Tongue (tissue), 2 donors: Measurements from ENCODE around the gene CD53. TPM values are rescaled to one million over a fixed set of nuclear protein-coding genes. Genes with fewer than 3 reads are reported as not detected.

Experiments used
- DNase-seq: peaks from one replicate; pipeline ENCODE4 v3.0.0-alpha.2; 2015
- total RNA-seq: library from RNA; depleted of rRNA; stranded (reverse); fragments of >200 nt; gene quantifications from one replicate; pipeline ENCODE4 v1.2.3, GENCODE V29; 2014

CD53 gene
- total RNA-seq, 1 donor from 2014 or later, result 7.2 TPM

- no peak for DNase-seq
Observed at GRCh38 chr1:110876748-110877341, 3.9 kb downstream of the CD53 start.

GRCh38 chr1:110877364-110877763 lies 4.4 kb downstream of the CD53 start:
- no peak for DNase-seq

GRCh38 chr1:110877776-110878175 lies 4.8 kb downstream of the CD53 start:
- no peak for DNase-seq

- DNase-seq, result no peak
Observed at GRCh38 chr1:110878591-110878990, 5.6 kb downstream of the CD53 start.

- DNase-seq, result no peak
Observed at GRCh38 chr1:110878993-110879392, 6.0 kb downstream of the CD53 start.

DNA sequence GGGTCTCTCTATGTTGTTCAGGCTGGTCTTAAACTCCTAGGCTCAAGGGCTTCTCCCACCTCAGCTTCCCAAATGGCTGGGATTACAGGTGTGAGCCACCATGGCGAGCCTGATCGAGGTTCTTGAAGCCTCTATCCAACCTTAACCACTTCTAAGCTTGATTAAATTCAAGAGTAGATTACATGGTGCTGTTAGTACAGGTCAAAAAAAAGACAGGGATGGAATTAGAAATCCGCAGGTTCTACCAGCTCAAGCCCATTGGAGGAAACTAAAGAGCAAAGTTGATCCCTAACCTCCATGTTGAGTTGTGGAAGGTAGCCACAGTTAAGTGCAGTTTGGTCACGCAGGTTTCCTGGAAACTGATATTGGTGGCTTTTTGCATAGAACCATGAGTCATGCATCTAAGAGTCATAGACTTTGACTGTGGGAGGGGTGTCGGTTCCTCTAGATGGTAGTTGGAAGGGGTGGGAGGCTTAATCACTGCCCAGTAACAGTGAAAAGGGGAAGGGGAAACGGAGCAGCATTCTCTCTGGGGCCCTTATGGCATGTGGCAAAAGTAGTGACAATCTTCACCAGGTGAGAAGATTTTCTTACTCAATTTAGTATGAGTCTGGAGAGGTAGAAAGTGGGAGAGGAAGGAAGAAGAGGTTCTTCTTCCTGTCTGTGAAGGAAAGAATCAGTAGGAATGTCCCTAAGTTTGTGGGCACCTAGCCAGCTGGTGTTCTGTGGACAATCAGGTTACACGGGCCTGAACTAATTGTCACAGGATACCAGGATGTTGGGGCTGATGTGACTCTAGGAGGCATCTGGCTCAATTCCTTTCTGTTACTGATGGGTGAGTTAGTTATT lies 7.0 kb downstream of the CD53 start:
- no peak for DNase-seq

- DNase-seq, result no peak
Observed at GRCh38 chr1:110880708-110881374, 7.9 kb downstream of the CD53 start.

DNA sequence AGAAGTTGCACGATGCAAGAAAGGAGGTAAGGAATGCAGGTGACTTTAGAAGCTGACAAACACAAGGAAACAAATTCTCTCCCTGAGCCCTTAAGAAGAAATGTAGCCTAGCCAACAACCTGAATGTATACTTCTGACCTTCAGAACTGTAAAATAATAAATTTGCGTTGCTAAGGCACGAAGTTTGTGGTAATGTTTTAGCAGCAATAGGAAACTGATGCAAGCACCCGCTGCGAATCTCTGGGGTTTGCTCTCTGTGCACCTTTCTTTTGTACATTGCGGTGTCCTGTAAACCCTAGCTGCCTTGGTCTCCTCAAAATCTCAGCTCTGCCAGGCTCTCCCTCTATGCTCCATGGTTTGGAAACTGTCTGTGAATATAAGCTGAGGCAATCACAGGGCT lies 15.1 kb downstream of the CD53 start:
- DNase-seq, result no peak

DNA sequence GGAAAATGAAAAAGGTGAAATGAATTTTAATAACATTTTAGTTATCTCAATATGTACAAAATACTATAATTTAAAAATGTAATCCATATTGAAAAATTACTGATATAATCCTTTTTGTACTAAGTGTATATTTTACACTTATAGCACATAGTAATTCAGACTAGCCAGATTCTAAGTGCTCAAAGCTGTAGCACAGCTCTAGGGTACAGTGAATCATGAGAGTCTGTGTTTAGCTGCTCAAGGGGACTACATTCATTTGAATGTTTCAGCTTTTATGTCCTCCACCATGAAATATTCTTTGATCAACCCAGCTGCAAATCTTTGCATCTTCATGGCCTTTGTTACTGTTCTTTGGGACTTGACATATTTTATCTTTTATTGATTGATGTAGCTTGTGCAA lies 15.7 kb downstream of the CD53 start:
- DNase-seq, result no peak

GRCh38 chr1:110890474-110891196 lies 17.7 kb downstream of the CD53 start:
- no peak for DNase-seq

DNA sequence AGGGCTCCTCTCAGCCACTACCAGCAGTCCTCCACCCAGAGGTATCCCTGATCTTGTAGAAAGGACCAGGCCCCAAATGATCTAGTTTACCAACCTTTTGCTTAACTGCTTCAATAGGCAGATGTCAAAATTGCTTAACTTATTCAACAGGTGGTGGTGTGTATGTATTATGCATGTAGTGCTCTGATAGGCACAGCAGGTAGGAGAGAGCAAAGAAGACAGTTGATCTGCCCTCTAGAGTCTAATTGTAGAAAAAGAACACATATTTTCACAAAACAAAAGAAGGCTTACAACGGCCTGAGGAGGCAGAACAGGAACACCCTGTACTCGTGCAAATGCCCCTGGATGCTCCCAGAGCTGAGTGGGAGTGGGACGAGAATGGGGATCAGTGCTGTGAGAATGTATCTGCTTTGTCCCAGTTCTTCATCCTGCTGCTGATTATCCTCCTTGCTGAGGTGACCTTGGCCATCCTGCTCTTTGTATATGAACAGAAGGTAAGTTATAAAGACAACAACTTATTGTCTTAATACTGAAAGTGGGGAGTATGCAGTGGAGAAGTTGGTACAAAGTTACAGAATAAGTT lies 21.1 kb downstream of the CD53 start:
- no peak for DNase-seq

DNA sequence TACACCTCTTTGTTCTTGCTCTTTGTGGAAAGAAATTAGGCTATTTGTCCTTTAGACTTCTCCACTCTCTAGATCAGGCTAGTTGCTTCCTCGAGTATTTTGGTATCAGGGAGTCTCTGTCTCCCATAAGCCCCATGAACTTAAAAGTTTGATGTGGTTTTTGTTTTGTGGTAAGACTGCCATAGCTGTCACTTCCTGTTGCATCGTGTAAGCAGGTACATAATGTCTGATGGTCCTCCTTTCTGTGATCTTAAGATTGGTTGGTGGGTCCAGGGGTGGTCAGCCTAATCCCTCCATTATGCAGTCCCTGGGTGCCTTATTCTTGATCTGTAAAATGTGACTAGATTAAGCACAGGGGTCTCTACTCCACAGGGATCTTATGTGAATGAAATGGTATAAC lies 23.1 kb downstream of the CD53 start:
- no peak for DNase-seq

- no peak for DNase-seq
Observed at GRCh38 chr1:110897681-110898080, 24.7 kb downstream of the CD53 start.

DNA sequence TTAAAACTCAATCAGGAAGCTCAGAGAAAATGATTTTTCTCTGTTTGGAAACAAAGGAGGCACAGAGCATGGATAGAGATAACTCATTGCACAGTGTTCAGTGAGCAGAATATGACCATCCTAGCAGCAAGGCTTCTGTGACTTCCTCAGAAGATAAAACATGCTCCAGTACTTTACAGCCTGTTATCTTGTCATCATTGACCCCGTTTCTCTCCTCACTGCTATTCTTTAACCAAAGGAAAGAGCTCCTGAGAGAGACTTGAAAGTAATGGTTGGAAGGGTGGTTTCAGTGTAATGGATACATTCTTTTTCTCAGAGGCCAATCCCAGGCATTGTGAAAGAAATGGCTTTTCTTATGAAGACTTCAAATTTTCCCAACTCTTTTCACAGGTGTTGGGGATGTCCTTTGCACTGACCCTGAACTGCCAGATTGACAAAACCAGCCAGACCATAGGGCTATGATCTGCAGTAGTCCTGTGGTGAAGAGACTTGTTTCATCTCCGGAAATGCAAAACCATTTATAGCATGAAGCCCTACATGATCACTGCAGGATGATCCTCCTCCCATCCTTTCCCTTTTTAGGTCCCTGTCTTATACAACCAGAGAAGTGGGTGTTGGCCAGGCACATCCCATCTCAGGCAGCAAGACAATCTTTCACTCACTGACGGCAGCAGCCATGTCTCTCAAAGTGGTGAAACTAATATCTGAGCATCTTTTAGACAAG lies 25.9 kb downstream of the CD53 start:
- DNase-seq, result no peak

DNA sequence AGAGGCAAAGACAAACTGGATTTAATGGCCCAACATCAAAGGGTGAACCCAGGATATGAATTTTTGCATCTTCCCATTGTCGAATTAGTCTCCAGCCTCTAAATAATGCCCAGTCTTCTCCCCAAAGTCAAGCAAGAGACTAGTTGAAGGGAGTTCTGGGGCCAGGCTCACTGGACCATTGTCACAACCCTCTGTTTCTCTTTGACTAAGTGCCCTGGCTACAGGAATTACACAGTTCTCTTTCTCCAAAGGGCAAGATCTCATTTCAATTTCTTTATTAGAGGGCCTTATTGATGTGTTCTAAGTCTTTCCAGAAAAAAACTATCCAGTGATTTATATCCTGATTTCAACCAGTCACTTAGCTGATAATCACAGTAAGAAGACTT lies 26.5 kb downstream of the CD53 start:
- DNase-seq, result no peak

DNA sequence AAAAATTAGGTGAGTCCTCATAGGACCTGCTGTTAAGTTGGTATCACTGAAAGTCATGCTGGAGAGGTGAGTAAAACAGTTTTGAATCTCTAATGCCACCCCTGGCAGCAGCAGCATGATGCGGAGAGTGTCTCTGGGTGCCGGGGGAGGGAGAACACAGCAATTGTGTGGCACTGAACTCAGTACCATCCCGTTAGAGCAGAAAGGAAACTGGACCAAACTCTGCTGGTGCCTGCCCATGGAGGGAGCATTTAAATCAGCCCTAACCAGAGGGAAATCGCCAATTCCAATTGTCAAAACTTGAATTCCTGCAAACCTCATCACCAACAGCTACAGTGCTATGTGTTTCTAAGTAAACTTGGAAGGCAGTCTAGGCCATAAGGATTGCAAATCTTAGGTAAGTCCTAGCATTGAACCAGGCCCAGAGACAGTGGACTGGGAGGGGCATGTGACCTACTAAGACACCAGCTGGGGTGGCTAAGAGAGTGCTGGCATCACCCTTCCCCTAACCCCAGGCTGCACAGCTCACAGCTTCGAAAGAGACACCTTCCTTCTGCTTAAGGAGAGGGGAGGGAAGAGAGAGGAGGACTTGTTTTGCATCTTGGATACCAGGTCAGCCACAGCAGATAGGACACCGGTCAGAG lies 30.0 kb downstream of the CD53 start:
- no peak for DNase-seq

GRCh38 chr1:110903853-110904500 lies 31.0 kb downstream of the CD53 start:
- DNase-seq, result no peak

DNA sequence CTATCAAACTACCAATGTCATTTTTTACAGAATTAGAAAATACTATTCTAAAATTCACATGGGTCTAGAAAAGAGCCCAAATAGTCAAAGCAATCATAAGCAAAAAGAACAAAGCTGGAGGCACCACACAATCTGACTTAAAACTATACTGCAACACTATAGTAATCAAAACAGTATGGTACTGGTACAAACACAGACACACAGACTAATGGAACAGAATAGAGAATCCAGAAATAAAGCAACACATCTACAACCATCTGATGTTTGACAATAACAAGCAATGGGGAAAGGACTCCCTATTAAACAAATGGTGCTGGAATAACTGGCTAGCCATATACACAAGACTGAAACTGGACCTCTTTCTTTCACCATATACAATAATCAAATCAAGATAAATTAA lies 39.8 kb downstream of the CD53 start:
- no peak for DNase-seq

- no peak for DNase-seq
Observed at GRCh38 chr1:110914676-110915075, 41.7 kb downstream of the CD53 start.

- DNase-seq, result no peak
Observed at GRCh38 chr1:110915804-110916203, 42.9 kb downstream of the CD53 start.

DNA sequence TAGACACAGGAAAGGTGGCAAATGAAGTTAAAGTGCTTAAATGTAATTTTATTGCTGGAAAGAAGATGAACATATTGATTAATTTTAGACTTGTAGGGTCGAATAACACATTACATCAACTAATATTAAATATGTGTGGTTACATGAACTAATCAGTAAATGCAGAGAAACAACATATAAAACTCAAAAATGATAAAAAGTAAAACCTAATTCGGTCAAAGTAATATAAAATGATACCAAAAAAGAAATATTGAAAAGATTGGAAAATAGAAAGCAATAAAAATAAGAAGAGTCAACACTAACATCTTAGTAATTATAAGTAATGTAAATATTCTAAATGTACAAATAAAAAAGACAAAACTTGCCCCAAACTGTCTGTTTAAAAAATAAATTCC lies 43.3 kb downstream of the CD53 start:
- DNase-seq, result no peak
